Measurements from ENCODE around the gene BMPR1B. TPM values are rescaled to one million over a fixed set of nuclear protein-coding genes. Genes with fewer than 3 reads are reported as not detected.

BMPR1B gene
- 5.9 and 10.5 TPM in 2 replicates for total RNA-seq (2014; rRNA removed; shearing (Covaris generic))

DNA sequence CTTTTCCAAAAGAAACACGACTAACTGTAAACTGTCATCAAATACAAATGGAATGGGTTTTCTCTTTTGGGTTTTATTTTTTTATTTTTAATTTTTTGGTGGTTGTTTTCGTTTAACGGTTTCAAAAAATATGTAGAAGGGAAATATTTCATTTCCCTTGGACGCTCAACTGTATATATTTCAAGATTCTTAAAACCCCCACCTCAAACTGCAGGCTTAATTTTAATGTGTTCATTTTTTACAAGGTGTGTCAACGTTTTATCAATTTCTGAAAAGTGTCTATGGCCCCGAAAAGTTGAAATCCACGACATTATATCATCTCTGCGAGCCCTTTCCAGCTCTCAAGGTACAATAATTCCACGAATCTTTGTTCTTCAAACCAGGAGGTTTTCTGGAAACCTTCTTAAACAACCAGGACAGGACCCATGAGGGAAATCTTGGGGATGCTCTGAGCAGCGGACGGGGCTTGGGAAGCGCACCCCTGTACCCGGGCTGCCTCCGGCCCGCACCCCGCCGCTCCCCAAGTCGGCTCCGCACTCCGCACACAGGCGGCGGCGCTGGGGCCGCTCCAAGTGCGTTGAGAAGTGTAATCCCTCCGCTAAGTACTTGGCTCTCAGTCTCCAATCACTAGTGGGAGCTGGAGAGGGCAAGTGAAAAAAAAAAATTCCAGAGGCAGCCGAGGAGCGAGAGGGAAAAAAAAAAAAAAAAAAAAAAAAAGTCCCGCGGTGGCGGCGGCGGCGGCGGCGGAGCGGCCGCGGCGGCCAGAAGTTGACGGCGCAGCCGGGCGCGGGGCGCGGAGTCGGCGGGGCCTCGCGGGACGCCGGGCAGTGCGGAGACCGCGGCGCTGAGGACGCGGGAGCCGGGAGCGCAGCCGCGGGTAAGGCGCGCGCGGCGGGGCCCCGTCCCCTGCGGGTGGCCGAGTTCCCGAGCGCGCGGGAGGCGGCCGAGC is at the start of gene BMPR1B:
Gene BMPR1B, plus strand, starts transcription at position 764 of the 949 bp plus-strand sequence. CDS start 346,470 bp downstream, outside the sequence.
- peak; percentile 78 for DNase-seq (ENCODE audit: low spot score)

DNA sequence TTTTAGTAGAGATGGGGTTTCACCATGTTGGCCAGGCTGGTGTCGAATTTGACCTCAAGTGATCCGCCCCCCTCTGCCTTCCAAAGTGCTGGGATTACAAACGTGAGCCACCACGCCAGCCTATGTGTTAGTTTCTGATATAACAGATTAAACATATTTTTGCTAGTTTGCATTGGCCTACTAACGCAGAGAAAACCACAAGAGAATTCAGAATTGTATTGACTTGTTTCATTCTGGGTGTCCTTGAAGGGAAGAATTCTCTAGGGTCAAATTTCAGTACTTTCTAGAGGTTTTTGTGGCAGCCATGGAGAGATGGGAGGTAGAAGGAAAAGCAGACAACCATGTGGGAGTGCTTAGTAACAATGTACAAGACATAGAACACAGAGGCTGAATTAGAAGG is 46.1 kb upstream of the BMPR1B start:
- no peak for DNase-seq (ENCODE audit: low spot score)

- no peak for DNase-seq (ENCODE audit: low spot score)
These were observed 43.2 kb upstream of the BMPR1B start for GRCh38 chr4:94714365-94715160.

DNA sequence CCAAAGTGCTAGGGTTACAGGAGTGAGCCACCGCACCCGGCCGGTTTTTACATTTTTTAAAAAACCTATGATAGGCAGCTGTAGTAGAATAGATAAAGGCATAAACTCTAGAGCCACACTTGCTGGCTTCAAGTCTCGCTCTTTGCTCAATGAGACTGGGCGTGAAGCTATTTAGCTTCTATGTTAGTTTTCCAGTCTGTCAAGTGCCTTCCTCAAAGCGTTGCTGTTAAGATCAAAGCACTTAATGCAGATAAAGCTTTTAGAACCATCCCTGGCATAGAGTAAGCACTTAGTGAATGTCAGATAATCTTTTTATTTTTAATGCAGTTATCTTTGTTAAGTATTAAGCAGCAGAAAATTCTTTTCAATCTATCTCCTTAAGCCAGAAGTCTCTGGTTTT is 42.0 kb upstream of the BMPR1B start:
- DNase-seq (ENCODE audit: low spot score): no peak

DNA sequence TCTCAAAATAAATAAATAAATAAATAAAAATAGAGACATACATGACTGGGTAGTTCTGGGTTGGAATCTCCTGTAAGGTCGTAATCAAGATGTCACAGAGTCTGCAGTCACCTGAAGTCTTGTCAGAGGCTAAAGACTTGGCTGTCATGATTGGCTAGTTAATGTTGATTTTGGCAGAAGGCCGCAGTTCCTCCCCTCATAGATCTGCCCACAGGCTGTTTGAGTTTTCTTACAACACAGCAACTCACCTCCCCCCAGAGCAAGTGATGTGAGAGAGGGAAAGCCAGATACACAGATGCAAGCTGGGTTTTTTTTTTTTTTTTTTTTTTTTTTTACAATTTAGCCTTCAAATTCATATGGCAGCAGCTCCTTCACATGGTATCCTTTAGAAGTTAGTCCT is 36.4 kb upstream of the BMPR1B start:
- no peak for DNase-seq (ENCODE audit: low spot score)

GRCh38 chr4:94722270-94722669 is 35.5 kb upstream of the BMPR1B start:
- DNase-seq (ENCODE audit: low spot score): no peak

- no peak for DNase-seq (ENCODE audit: low spot score)
These were observed 35.0 kb upstream of the BMPR1B start for GRCh38 chr4:94722748-94723147.

GRCh38 chr4:94724016-94724790 is 33.6 kb upstream of the BMPR1B start:
- no peak for DNase-seq (ENCODE audit: low spot score)

GRCh38 chr4:94726524-94727123 is 31.1 kb upstream of the BMPR1B start:
- DNase-seq (ENCODE audit: low spot score): no peak

DNA sequence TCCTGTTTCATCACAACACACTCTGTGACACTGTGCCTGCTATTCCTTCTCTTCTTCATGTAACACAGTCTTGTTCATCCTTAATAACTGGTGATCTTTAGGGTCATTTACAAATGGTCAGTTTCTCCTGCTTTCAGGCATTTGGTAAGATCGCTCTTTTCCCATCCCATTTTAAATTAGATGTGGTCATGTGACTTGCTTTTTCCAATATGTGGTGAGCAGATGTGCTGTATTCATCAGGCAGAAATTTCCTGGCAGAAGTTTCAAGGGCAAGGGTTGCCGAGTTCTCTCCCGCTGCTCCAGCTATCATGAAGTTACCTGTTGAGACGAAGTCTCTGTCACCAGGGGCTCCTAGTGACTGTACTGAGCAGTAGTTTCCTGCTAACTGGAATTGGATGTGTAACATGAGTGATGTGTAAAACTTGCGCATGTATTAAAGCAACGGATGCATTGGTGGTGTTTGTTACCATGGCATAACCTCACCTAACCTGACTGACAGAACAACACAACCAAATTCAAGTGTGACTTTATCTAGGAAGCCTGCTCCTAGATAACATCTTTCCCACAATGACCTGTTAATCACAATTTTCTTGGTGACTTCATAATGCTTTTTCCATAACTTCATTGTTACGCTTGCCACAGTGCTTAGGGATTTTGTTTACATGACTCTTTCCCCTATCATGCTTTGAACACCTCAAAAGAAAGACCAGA is 29.5 kb upstream of the BMPR1B start:
- DNase-seq (ENCODE audit: low spot score): no peak

DNA sequence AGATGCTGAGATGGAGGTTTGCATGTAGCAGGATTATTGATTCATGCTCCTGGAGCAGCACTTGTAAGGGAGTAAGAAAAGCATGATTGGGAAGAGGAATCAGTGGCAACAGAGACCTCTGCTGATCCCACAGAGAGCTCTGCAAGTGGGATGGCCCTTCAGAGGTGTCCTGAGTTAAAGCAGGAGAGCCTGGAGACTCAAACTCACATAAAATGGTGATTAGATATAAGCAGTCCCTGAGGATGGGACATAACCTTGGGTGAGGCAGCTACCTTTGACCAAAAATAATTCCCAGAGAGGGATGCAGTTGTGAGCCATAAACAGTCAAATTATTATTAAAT is 25.4 kb upstream of the BMPR1B start:
- no peak for DNase-seq (ENCODE audit: low spot score)

- no peak for DNase-seq (ENCODE audit: low spot score)
These were observed 18.0 kb upstream of the BMPR1B start for GRCh38 chr4:94739741-94740140.

DNA sequence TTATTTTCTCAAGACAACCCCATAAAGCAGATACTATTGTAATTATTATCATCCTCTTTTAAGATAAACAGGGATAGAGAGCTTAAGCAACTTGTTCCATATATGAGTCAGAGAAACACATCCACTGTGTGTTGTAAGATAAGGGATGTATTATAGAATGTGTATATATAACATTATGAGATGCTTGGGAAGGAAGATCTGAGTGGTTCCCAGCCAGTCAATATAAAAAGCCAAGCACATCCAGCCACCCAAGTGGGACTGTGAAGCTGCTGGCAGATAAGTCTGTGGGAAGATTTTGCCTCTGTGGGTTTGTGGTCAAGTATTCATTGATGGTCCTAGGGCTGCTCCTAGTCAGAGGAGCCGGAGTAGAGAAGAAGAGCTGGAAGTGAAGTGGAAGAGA is 16.5 kb upstream of the BMPR1B start:
- DNase-seq (ENCODE audit: low spot score): no peak

GRCh38 chr4:94743838-94744237 is 13.9 kb upstream of the BMPR1B start:
- no peak for DNase-seq (ENCODE audit: low spot score)

GRCh38 chr4:94744850-94745249 is 12.9 kb upstream of the BMPR1B start:
- no peak for DNase-seq (ENCODE audit: low spot score)

DNA sequence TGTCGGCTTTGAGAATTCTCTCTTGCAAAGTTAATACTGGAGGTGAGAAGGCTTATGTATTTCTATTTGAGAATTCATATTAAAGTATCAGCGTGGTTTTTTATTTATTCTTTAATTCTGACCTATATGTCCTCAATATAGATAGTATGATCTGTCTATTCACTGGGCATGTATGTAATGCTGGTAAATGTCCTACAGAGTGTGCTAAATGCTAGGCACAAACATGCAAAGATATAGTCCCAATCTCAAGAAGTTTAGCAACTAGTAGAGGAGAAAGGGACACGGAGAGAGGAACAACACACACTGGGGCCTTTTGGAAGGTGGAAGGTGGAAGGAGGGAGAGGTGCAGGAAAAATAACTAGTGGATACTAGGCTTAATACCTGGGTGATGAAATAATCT is 11.0 kb upstream of the BMPR1B start:
- DNase-seq (ENCODE audit: low spot score): no peak

- DNase-seq (ENCODE audit: low spot score): peak; percentile 50
These were observed 465 bp downstream of the BMPR1B start for GRCh38 chr4:94758141-94758699.

GRCh38 chr4:94758700-94759399 is 1.1 kb downstream of the BMPR1B start:
- no peak for DNase-seq (ENCODE audit: low spot score)

DNA sequence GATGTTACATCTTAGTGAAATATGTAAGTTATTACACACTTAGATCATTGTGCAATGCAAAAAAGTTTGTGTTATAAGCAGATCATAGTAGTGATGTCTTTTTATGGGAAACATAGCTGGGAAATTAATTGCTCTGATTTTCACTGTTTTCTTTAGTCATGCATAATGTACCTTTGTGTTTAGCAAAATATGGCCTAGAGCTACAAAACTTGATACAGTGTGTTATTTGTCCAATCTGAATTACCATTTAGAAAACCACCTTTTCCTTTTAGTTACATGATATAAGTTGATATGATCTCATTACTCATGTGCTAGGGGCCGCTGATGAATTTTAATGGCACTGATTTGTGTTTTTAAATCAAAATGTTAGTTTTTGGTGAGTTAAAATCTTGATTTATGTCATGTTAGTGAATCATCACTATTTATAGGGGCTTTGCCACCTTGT is 2.0 kb downstream of the BMPR1B start:
- DNase-seq (ENCODE audit: low spot score): no peak

GRCh38 chr4:94762326-94762725 is 4.6 kb downstream of the BMPR1B start:
- no peak for DNase-seq (ENCODE audit: low spot score)
